ENCODE measurements around the gene L3MBTL4. TPM values are rescaled to one million over a fixed set of nuclear protein-coding genes. Genes with fewer than 3 reads are reported as not detected.

The L3MBTL4 gene
- total RNA-seq, 1 donor from 2014 or later: not detected

DNA sequence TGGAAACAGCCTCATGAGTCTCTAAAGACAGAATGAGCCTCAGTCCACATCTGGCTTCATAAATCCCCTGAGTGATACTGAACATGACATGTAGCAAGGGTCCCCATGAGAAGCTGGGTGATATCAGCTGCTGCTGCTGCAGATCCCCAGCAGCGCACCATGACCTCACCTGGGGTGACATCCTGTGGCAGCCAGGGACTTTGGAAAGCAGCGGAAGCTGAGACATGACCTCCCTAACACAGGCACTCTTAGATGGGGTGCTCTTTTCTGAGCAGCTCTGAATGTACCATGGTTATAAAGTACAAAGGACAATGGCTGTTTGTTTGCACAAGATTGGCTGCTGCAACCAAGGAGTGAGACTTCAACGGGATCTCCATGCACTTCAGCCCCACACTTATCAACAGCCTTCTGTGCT, 444.7 kb downstream of the L3MBTL4 start:
- no peaks in the 10 kb centered on the region for H3K36me3 ChIP-seq
- TF ChIP-seq, protein P1, sequence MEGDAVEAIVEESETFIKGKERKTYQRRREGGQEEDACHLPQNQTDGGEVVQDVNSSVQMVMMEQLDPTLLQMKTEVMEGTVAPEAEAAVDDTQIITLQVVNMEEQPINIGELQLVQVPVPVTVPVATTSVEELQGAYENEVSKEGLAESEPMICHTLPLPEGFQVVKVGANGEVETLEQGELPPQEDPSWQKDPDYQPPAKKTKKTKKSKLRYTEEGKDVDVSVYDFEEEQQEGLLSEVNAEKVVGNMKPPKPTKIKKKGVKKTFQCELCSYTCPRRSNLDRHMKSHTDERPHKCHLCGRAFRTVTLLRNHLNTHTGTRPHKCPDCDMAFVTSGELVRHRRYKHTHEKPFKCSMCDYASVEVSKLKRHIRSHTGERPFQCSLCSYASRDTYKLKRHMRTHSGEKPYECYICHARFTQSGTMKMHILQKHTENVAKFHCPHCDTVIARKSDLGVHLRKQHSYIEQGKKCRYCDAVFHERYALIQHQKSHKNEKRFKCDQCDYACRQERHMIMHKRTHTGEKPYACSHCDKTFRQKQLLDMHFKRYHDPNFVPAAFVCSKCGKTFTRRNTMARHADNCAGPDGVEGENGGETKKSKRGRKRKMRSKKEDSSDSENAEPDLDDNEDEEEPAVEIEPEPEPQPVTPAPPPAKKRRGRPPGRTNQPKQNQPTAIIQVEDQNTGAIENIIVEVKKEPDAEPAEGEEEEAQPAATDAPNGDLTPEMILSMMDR (IDR thresholded peaks at IDR 0.05): no peak
- no peak overlapping the region for H3K4me3 ChIP-seq
- H3K4me1 ChIP-seq: no peaks in the 10 kb centered on the region
- no peaks in the 10 kb centered on the region for H3K27me3 ChIP-seq
- no peak overlapping the region for H3K27ac ChIP-seq
- intact Hi-C loops (cut with DNase I): no loop called here
- DNase-seq (ENCODE audit: low spot score in 2 of 2): no peak
- H3K9me3 ChIP-seq: no peaks in the 10 kb centered on the region

DNA sequence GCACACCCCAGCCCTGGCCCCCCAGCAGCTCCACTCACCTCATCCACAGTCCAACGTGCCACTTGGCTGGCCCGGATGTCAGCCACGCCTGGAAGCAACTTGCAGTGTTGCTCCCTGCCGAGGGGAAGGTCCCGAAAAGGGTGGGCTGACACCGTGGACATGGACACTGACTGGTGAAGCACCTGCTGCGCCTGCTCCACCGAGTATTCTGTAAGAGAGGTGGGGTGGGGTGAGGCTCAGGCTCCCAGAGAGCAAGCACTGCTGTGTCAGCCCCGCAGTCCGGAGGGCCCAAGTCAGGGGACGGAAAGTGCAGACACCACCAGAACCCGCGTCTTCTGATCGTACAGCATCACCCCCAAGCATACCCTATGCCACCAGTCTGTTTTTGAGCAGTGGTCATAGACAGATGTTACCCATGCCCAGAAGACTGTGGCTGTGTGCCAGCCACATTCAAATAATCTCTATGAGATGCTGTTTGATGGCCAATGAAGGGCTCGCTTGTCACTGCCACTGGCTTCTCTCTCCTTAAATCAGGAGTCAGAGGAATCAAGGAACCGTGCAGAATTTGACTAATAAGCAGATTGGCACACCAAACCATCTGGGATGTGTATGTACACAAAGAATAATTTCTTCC, 445.2 kb downstream of the L3MBTL4 start:
- Histone ChIP-seq H3K4me1 (no peaks in the 10 kb centered on the region), H3K4me3 (no peak overlapping the region), H3K27me3 (no peaks in the 10 kb centered on the region), H3K9me3 (no peaks in the 10 kb centered on the region), H3K36me3 (no peaks in the 10 kb centered on the region), H3K27ac (no peak overlapping the region)
- intact Hi-C loops (cut with DNase I): no loop called here
- TF ChIP-seq, protein P1 (IDR thresholded peaks at IDR 0.05): no peak
- DNase-seq (ENCODE audit: low spot score in 2 of 2): no peak

DNA sequence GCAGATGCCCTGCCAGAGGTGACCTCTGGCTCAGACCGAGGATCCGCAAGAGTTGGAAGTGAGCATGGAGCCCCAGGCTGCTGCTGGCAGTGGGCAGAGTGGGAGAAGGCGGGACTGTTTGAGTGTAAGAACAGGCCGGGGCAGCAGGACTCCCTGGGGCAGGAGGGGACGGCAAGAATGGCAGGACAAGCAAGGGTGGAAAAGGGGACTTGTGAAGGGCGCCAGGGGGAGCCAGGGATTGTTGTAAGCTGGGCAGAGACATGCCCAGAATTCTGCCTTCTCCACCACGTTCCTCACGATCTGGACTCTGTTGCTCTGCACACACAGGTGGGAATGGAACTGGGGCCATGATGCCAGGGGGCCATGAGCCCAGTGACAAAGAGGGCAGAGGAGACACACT, 447.0 kb downstream of the L3MBTL4 start:
- Histone ChIP-seq H3K27ac (no peak overlapping the region), H3K9me3 (no peaks in the 10 kb centered on the region), H3K4me1 (no peaks in the 10 kb centered on the region), H3K27me3 (no peaks in the 10 kb centered on the region), H3K4me3 (no peak overlapping the region), H3K36me3 (no peaks in the 10 kb centered on the region)
- TF ChIP-seq, protein P1 (IDR thresholded peaks at IDR 0.05): no peak
- intact Hi-C loops (cut with DNase I): no loop called here
- DNase-seq (ENCODE audit: low spot score in 2 of 2): no peak

DNA sequence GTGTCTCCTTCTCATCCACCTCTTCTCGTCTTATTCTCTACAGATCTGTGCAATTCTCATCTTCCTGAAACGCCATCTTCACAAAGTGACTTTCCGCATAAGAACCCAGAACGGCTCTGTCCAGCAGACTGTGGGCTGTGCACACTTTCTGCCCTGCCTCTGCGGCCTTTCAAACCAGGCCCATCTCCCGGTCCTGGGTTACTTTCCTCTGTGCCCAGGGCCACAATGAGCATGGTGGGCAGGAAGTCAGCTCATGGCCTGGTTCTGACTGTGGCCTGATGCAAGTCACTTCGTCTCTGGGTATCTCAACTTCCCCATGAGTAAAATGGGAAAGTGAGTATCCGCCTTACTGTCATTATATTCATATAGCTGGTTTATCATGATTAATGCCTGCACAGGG, 447.7 kb downstream of the L3MBTL4 start:
- no peaks in the 10 kb centered on the region for H3K36me3 ChIP-seq
- no peaks in the 10 kb centered on the region for H3K4me1 ChIP-seq
- no peak overlapping the region for H3K4me3 ChIP-seq
- TF ChIP-seq, protein P1 (IDR thresholded peaks at IDR 0.05): no peak
- H3K9me3 ChIP-seq: no peaks in the 10 kb centered on the region
- no peaks in the 10 kb centered on the region for H3K27me3 ChIP-seq
- H3K27ac ChIP-seq: no peak overlapping the region
- intact Hi-C loops (cut with DNase I): no loop called here
- no peak for DNase-seq (ENCODE audit: low spot score in 2 of 2)

DNA sequence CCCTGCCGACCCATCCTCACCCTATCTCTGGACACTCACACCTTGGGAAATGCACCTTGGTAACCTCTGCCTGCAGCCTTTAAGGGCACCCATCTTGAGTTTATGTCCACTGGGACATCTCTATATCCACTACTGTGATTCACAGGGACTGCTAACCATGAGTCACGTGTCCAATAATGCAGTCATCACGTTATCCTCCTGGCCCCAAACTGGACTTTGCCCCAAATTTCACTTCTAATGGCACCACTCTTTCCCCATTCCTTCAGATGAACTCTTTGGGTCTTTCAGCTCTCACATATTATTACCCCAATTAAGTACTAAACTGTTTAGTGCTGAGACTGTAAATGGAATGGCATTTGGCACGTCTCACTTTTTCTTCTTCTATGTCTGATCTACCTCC, 448.2 kb downstream of the L3MBTL4 start:
- no peaks in the 10 kb centered on the region for H3K36me3 ChIP-seq
- no peak overlapping the region for H3K4me3 ChIP-seq
- no peaks in the 10 kb centered on the region for H3K4me1 ChIP-seq
- H3K27me3 ChIP-seq: no peaks in the 10 kb centered on the region
- no peak overlapping the region for H3K27ac ChIP-seq
- no peak for DNase-seq (ENCODE audit: low spot score in 2 of 2)
- TF ChIP-seq, protein P1 (IDR thresholded peaks at IDR 0.05): no peak
- intact Hi-C loops (cut with DNase I): no loop called here
- H3K9me3 ChIP-seq: no peaks in the 10 kb centered on the region

DNA sequence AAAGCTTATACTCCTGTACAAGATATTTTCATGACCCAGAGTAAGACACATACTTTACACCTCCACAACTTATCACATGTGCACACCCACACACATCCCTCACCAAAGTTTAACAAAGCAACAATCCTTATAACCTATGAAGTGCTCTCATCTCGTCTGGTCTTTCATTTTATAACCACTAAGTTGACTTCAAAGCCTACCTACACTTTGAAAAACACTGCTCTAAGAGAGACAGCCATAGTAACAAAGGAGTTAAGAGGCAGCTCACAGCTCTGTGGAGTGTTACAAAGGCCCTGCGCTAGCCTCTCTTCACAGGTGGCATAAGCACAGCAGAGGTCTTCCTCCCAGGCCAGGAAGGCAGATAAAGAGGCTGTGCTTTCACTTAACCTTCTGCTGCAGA, 449.7 kb downstream of the L3MBTL4 start:
- TF ChIP-seq, protein P1 (IDR thresholded peaks at IDR 0.05): no peak
- no peaks in the 10 kb centered on the region for H3K27me3 ChIP-seq
- no peak overlapping the region for H3K4me3 ChIP-seq
- intact Hi-C loops (cut with DNase I): no loop called here
- H3K36me3 ChIP-seq: no peaks in the 10 kb centered on the region
- DNase-seq (ENCODE audit: low spot score in 2 of 2): no peak
- no peaks in the 10 kb centered on the region for H3K9me3 ChIP-seq
- no peak overlapping the region for H3K27ac ChIP-seq
- no peaks in the 10 kb centered on the region for H3K4me1 ChIP-seq

Measured in ascending aorta (tissue), 2 donors.